HL-60 (cell line): ENCODE results near the gene AP2B1.

Experiments
- DNase-seq, 2 experiments: peaks; one replicate each; pipeline ENCODE4 v3.0.0-alpha.2; 2010 to 2020; ENCODE audit warnings: low read depth in 1 of 2, low spot score in 1 of 2
- H3K27ac ChIP-seq: fragments of 250-450 bp; sonication (Bioruptor Pico); replicated peaks from 2 replicates; pipeline ENCODE4 v1.5.1; 2020; ENCODE audit warnings: mild to moderate bottlenecking, moderate library complexity
- H3K27me3 ChIP-seq: fragments of 250-450 bp; sonication (Bioruptor Pico); 2 replicates; pipeline ENCODE4 v1.5.1; 2021; ENCODE audit warnings: mild to moderate bottlenecking, moderate library complexity; ENCODE audit not compliant: insufficient read depth, poor library complexity, severe bottlenecking
- H3K4me3 ChIP-seq: replicated peaks from 2 replicates; pipeline ENCODE4 v1.5.1; 2011; ENCODE audit warnings: mild to moderate bottlenecking, control low read depth, low read length; ENCODE audit not compliant: insufficient read depth
- GABPA ChIP-seq: IDR thresholded peaks from 2 replicates; pipeline ENCODE4 v1.6.1; 2012; ENCODE audit warnings: low read depth
- POLR2AphosphoS5 ChIP-seq: IDR thresholded peaks from 2 replicates; pipeline ENCODE4 v1.6.1; 2012; ENCODE audit warnings: low read depth
- REST ChIP-seq: IDR thresholded peaks from 2 replicates; pipeline ENCODE4 v1.6.1; 2012; ENCODE audit warnings: low read depth; ENCODE audit not compliant: insufficient replicate concordance
- SPI1 ChIP-seq: IDR thresholded peaks from 2 replicates; pipeline ENCODE4 v1.6.1; 2012; ENCODE audit warnings: low read depth, mild to moderate bottlenecking, borderline replicate concordance
- TF ChIP-seq, protein P1 (sequence below): IDR thresholded peaks from one replicate; pipeline ENCODE4 v1.5.1; 2011; ENCODE audit warnings: low read length, control low read depth, inconsistent platforms; ENCODE audit not compliant: insufficient read depth

The AP2B1 gene

GRCh38 chr17:35735036-35735805, 148.1 kb downstream of the AP2B1 start:
- peaks cover 5% of the 10 kb centered on the region for H3K27me3 ChIP-seq
- DNase-seq: no peak
- H3K27ac ChIP-seq: no peak overlapping the region
- TF ChIP-seq, protein P1, sequence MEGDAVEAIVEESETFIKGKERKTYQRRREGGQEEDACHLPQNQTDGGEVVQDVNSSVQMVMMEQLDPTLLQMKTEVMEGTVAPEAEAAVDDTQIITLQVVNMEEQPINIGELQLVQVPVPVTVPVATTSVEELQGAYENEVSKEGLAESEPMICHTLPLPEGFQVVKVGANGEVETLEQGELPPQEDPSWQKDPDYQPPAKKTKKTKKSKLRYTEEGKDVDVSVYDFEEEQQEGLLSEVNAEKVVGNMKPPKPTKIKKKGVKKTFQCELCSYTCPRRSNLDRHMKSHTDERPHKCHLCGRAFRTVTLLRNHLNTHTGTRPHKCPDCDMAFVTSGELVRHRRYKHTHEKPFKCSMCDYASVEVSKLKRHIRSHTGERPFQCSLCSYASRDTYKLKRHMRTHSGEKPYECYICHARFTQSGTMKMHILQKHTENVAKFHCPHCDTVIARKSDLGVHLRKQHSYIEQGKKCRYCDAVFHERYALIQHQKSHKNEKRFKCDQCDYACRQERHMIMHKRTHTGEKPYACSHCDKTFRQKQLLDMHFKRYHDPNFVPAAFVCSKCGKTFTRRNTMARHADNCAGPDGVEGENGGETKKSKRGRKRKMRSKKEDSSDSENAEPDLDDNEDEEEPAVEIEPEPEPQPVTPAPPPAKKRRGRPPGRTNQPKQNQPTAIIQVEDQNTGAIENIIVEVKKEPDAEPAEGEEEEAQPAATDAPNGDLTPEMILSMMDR: no peak
- TF ChIP-seq SPI1: no peak
- H3K4me3 ChIP-seq: no peak overlapping the region

- Histone ChIP-seq H3K27me3 (peaks cover 12% of the 10 kb centered on the region), H3K4me3 (no peak overlapping the region), H3K27ac (no peak overlapping the region)
- no peak for TF ChIP-seq SPI1
- TF ChIP-seq, protein P1: no peak
- no peak for TF ChIP-seq REST
- no peak for TF ChIP-seq GABPA
- no peak for TF ChIP-seq POLR2AphosphoS5
- no peak for DNase-seq
Measured at GRCh38 chr17:35736236-35736635, 149.1 kb downstream of the AP2B1 start.

DNA sequence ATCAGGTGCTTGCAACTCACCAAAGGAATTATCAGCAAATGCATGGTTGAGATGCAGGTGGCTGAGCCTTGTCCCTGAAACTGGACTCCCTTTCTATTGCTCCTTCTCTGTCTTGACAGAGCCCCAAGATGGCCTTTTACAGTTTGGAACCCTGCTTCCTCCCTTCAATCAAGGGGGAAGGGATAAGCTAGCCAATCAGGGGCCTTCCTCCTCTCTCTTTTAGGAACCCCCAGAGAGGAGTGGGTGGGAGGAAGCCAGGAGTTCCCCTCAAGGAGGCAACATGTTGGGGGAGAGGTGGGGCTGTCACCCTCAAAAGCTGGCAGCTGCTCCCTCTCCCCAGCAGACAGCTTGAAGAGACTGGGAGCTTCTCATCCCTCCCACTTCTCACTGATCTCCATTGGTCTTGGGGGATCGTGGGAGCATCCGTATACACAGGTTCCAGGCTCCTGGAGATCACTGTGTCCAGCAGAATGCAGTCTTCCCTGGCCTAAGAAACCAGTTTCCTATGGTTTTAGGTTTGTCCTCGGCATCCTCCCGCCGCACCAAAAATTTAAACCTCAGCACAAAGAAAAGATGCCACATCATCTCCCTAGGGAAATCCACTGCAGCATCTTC, 151.5 kb downstream of the AP2B1 start:
- Histone ChIP-seq H3K27me3 (peaks cover 17% of the 10 kb centered on the region), H3K27ac (no peak overlapping the region), H3K4me3 (no peak overlapping the region)
- TF ChIP-seq REST (no peak), POLR2AphosphoS5 (no peak), SPI1 (no peak), GABPA (no peak)
- TF ChIP-seq, protein P1: no peak
- no peak for DNase-seq

GRCh38 chr17:35740216-35740615, 153.1 kb downstream of the AP2B1 start:
- TF ChIP-seq POLR2AphosphoS5: no peak
- TF ChIP-seq SPI1: no peak
- TF ChIP-seq GABPA: no peak
- TF ChIP-seq, protein P1: no peak
- no peak for TF ChIP-seq REST
- H3K27me3 ChIP-seq: peaks cover 17% of the 10 kb centered on the region
- no peak overlapping the region for H3K4me3 ChIP-seq
- no peak overlapping the region for H3K27ac ChIP-seq
- DNase-seq: no peak
